Measurements from ENCODE around the gene HSPBP1.
A peak's percentile ranks its signal among the peaks of the same experiment; 100 is the strongest.

Gene HSPBP1

DNA sequence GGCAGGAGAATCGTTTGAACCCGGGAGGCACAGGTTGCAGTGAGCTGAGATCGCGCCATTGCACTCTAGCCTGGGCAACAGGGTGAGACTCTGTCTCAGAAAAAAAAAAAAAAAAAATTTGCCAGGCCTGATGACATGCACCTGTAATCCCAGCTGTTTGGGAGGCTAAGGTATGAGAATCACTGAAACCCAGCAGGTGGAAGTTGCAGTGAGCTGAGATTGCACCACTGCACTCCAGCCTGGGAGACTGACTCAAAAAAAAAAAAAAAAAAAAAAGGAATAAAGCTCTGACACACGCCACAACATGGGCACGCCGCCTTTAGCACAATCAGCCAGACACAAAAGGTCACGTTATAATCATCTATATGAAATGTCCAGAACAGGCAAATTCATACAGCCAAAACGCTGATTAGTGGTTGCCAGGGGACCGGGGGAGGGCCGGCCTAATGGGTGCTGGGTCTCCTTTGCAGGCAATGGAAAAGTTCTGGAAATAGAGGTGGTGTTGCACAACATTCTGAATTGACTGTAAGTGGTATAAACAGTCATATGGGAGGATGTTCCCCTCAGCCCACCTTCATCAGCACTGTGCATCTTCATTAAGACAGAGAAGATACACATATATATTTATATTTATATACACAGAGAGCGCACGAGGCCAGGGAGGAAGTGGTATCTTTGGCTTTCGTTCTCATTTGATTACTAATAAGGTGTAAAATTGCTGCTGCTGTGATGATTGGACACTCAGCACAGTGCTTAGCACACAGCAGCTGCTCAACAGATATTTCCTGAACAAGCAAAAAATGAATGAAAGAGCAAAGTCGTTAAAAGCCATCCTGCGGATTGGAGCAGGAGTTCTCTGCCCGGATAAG lies 3.8 kb downstream of the HSPBP1 start:
- DNase-seq (ENCODE audit: low read depth in 2 of 2): no peak

DNA sequence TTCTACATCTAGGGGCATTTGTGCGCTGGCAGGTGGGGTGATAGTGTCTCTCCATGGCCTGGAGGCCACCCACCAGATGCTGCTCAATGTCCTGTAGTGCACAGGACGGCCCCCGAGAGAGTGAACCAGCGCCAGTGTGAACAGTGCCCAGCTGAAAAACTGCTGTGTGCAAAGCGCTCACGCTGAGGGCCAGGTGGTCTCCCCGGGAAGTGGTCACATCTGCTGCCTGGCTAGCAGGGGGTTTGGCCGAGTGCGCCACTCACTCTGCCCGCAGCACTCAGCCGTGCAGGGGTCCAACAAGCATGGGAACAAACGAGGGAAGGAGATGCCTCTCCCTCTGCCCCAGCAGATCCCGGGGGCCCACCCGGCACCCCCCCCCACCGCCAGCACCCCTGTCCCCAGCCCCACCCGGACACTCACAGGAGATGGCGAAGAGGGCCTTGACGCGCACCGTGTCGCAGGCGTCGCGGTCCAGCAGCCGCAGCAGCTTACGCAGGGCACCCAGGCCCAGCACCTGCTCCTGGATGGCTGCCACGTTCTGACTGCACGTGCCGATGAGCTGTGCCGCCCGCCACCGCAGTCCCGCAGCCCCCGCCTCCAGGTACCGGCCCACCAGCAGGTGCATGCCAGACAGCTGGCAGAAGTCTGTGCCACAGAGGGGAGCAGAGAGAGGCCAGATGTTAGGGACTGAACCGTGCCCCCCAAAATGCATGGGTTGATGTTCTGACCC lies 5.8 kb downstream of the HSPBP1 start:
- no peak for DNase-seq (ENCODE audit: low read depth in 2 of 2)

DNA sequence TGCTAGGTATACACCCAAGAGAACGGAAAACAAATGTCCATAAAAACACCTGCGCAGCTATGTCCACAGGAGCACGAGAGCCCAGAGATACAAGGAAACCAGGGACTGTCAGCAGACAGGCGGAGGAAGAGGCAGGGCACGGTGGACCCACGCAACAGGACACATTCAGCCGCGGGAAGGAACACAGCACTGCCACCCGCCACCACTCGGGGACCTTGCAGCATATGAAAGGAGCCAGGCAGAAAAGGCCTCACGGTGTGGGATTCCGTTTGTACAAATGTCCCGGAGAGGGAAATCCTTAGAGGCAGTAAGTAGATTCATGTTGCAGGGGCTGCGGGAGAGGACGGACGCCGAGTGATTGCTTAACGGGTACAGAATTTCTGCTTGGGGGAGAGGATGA lies 7.8 kb downstream of the HSPBP1 start:
- DNase-seq (ENCODE audit: low read depth in 2 of 2): no peak

GRCh38 chr19:55270172-55270942 lies 9.6 kb downstream of the HSPBP1 start:
- no peak for DNase-seq (ENCODE audit: low read depth in 2 of 2)

- no peak for DNase-seq (ENCODE audit: low read depth in 2 of 2)
These were observed 10.6 kb downstream of the HSPBP1 start for GRCh38 chr19:55269299-55269698.

- no peak for DNase-seq (ENCODE audit: low read depth in 2 of 2)
These were observed 13.1 kb downstream of the HSPBP1 start for GRCh38 chr19:55266840-55267239.

DNA sequence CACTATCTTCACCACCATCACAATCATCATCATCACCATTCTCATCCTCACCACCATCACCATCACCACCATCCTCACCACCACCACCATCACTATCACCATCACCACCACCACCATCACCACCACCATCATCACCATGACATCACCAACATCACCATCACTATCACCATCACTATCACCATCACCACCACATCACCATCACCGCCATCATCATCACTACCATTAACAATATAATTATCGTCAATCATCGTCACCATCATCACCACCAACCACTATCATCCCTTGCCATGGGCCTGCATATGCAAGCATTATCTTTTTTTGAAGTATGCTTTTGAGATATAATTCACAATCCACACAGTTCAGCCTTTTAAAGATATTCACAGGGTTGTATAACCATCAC lies 13.5 kb downstream of the HSPBP1 start:
- DNase-seq (ENCODE audit: low read depth in 2 of 2): no peak

DNA sequence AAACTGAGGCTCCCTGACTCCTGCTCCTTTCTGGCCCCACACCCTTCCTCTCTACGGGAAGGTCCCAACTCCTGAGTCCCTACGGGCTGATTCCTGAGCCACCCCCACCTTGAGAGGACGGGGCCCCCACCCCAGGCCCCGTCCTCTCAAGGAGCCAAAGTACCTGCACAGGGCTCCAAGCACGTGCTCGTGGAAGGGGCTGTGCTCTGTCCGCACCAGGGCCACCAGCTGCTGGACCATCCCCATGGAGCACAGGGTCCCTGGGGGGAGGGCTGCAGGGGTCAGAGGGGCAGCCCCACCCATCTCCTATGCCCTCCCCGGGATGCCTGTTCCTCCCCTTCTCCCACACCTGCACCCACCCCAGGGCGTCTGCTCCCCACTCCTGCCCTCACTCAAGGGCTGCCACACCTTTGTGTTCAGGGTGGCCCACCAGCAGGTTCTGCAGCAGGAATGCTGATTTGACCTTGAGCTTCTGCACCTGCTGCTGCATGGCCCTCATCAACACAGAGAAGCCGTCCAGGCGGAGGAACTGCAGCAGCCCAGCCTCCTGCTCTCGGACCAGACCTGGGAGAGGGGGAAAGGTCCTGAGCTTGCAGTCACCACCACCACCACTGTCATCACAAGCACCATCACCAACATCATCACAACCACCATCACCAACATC lies 14.1 kb downstream of the HSPBP1 start:
- no peak for DNase-seq (ENCODE audit: low read depth in 2 of 2)

GRCh38 chr19:55265173-55265572 lies 14.7 kb downstream of the HSPBP1 start:
- no peak for DNase-seq (ENCODE audit: low read depth in 2 of 2)

DNA sequence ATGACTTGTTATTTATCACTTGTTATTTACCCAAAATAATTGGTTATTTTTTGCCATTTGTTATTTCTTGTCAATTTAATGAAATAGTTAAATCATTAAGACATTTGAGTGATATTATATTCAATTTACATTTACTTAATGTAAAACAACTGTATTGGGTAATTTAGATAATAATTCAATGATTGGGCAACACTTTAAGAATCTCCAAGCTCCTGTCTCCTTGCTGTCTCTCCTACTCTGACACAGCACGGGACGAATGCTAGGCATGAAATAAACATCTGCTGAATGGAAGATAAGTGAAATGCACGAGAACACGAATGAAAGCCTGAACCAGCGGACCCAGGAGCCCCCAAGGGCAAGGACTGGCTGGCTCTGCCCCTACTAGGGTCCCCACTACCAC lies 15.4 kb downstream of the HSPBP1 start:
- DNase-seq (ENCODE audit: low read depth in 2 of 2): no peak

DNA sequence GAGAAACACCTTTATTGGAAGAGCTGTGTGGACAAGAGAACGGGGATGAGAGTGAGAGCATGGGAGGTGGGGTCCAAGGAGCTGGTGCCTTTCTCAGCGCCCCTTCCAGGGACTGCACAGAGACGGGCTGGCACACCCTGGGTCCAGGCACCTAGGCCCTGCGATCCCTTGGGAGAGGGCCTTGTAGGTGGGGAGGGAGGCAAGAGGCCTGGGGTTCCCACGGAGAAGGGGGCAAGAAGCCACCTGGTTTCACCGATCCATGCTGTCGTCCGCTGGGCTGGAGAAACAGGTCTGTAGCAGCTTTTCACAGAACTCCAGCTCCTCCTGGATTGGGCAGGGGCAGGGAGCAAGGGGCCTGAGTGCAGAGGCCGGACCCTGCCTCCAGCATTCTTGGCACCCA lies 17.6 kb downstream of the HSPBP1 start:
- DNase-seq (ENCODE audit: low read depth in 2 of 2): no peak

- no peak for DNase-seq (ENCODE audit: low read depth in 2 of 2)
These were observed 18.2 kb downstream of the HSPBP1 start for GRCh38 chr19:55261671-55262126.

DNA sequence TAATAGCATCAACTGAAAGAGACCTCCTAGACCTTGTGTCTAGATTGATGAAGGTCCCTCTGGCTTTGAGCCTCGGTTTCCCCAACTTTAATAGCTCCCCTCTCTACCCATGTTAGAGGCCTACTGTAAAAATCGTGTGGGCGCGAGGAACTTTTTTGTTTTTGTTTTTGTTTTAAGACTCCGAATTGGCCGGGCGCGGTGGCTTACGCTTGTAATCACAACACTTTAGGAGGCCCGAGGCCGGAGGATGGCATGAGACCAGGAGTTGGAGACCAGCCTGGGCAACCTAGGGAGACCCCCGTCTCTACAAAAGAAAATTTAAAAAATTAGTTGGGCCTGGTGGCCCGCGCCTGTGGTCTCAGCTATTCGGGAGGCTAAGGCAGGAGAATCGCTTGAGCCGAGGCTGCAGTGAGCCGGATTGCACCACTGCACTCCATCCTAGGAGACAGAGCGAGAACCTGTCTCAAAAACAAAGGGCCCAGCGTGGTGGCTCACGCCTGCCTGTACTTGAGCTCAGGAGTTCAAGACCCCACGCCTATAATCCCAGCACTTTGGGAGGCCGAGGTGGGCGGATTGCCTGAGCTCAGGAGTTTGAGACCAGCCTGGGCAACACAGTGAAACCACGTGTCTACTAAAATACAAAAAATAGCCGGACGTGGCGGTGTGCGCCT lies 20.2 kb downstream of the HSPBP1 start:
- no peak for DNase-seq (ENCODE audit: low read depth in 2 of 2)

DNA sequence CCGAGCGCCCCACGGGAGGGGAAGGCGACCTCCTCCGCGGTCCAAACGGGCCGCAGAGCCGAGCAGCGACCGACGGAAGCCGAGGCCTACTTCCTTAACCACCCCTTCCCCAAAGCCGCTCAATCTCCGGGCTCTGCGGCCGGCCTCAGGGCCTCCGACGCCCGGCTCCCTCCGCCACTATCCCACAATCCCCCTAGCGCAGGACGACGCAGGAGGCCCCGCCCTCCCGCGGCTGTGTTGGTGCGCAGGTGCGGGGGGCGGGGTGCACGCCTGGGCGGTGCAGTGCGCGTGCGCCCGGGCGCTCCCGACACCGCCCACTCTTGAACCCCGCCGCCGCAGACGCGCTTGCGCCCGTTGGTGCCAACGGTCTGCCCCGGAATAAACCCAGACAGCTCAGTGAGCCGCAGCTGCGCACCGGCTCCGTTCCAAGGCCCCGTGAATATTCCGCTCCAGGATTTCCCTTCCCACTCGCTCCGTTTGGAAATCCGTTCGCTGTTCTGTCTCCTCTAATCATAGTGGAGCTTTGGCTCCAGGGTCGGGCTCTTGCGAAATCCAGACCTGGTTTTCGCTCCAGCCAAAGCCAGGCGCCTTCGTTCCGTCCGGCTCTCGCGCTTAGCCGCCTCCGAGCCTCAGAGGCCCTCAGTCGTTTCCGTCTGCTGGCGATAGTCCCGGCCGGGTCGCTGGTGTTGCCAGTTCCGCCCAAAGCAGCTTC lies 20.9 kb downstream of the HSPBP1 start, which contains the start of gene PPP6R1:
Gene PPP6R1 (minus strand): TSS at position 190 of the 712 bp plus-strand sequence. CDS start 11,914 bp downstream, outside the sequence.
- DNase-seq (ENCODE audit: low read depth in 2 of 2): peak; percentile 91 to 93

- DNase-seq (ENCODE audit: low read depth in 2 of 2): no peak
These were observed 21.5 kb downstream of the HSPBP1 start for GRCh38 chr19:55258476-55258827.

DNA sequence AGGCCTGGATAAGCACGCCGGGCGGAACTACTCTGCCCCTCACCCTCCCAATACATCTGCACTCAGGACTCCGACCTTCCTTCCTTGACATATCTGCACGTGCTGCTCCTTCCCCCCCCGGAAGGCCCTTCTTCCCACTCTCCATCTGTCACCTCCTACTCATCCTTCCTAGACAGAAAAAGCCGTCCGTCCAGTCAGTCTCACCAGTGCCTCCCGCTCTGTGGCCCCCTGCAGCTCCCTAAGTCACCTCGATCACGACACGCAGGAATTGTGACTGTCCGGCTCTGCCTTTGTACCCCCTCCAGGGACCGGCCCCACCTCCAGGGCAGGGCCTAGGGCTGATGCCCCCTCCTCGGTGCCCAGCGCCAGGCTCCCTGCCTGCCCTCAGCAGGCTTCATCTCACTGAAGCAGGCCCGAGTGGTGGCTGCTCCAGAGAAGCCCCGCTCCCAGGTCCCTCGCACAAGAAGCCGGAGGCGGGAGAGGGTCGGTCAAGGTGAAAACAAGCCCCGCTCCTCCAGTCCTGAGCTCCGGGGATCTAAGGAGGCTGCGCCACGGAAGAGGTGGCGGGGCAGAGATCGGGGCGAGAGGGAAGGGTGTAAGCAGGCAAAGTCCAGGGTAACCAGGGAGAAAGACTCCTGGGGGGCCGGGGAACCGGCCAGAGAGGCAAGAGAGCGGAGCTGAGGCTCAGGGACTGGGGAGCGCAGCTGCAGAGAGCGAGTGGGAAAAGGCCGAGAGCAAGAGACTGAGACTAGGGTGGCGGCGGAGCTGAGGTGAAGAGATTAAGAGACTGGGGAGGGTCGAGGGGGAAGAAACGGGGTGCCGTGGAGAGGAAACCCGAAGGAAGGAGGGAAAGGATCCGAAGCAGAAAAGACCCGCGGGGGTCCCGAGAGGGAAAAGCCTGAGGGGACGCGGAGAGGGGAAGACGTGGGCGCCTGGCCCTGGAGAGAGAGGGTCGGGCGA lies 22.2 kb downstream of the HSPBP1 start:
- no peak for DNase-seq (ENCODE audit: low read depth in 2 of 2)

- DNase-seq (ENCODE audit: low read depth in 2 of 2): no peak
These were observed 23.1 kb downstream of the HSPBP1 start for GRCh38 chr19:55256562-55257460.
